H1 (cell line): ENCODE results near the gene KCNMA1. TPM values are rescaled to one million over a fixed set of nuclear protein-coding genes. Genes with fewer than 3 reads are reported as not detected.

Experiments used
- GTF2F1 ChIP-seq: IDR thresholded peaks from 2 replicates; pipeline ENCODE4 v1.6.1; 2012; ENCODE audit warnings: low read depth, low read length, improper control_type of control experiment, borderline replicate concordance
- HDAC2 ChIP-seq, 2 experiments: fragments of 300-600 bp in 1 of 2; sonication (generic) in 1 of 2; IDR thresholded peaks; 2 replicates each; pipeline ENCODE4 v1.6.1; 2011 to 2012; ENCODE audit warnings: low read depth in 2 of 2, low read length in 2 of 2, mild to moderate bottlenecking in 2 of 2, moderate library complexity in 2 of 2, borderline replicate concordance in 1 of 2, inconsistent platforms in 1 of 2
- JUND ChIP-seq: IDR thresholded peaks from 2 replicates; pipeline ENCODE4 v1.6.1; 2011; ENCODE audit warnings: mild to moderate bottlenecking, improper control_type of control experiment, low read length
- NRF1 ChIP-seq: IDR thresholded peaks from 2 replicates; pipeline ENCODE4 v1.6.1; 2011; ENCODE audit warnings: mild to moderate bottlenecking, low read depth, low read length, improper control_type of control experiment
- POLR2A ChIP-seq, 2 experiments: IDR thresholded peaks; 1 replicate in 1 of 2; 2 replicates in 1 of 2; pipeline ENCODE4 v1.6.1; 2011; ENCODE audit warnings: low read depth in 2 of 2, low read length in 2 of 2, mild to moderate bottlenecking in 2 of 2; ENCODE audit errors: control extremely low read depth in 1 of 2
- polyA plus RNA-seq, 7 experiments: library from polyadenylated mRNA; depleted of rRNA in 3 of 7; stranded (reverse) in 5 of 7; unstranded in 2 of 7; fragments of >200 nt in 5 of 7; fragments of 200-250 nt in 2 of 7; gene quantifications; 1 replicate in 5 of 7; 2 replicates in 1 of 7; 4 replicates in 1 of 7; pipeline versions ENCODE4 v1.2.1 to v1.2.3, GENCODE V29; 2011 to 2013; ENCODE audit warnings: missing spikeins in 2 of 7, mixed read lengths in 2 of 7
- total RNA-seq: library from RNA; stranded (reverse); fragmentation: NEBNext Ultra II Directional; extraction: Animal tissue kit (Norgen Biotek cat#: 25700); gene quantifications from 2 replicates; pipeline ENCODE4 v1.2.1, GENCODE V29; 2021

The KCNMA1 gene
- total and polyA plus RNA-seq, 2 of the 8 experiments (the other 6 are each of a cell fraction or from before 2014, with no cell fraction given): 10.2 to 11.1 TPM

GRCh38 chr10:77002872-77003271, 634.7 kb downstream of the KCNMA1 start (continued):
- TF ChIP-seq HDAC2 (IDR thresholded peaks at IDR 0.05; ENCODE audit: borderline replicate concordance in 1 of 2, low read depth in 2 of 2, low read length in 2 of 2) (no peak), POLR2A (IDR thresholded peaks at IDR 0.05; ENCODE audit: control extremely low read depth in 1 of 2, low read depth in 2 of 2, low read length in 2 of 2) (no peak), JUND (no peak), NRF1 (no peak), GTF2F1 (no peak)
